HepG2 (cell line): ENCODE results near the gene NFKB2. TPM values are rescaled to one million over a fixed set of nuclear protein-coding genes. Genes with fewer than 3 reads are reported as not detected.

ENCODE experiments used
- HDAC2 ChIP-seq: sonication (generic); formaldehyde crosslinking; IDR thresholded peaks from 2 replicates; pipeline ENCODE4 v1.4.0; 2020; ENCODE audit warnings: missing genetic modification reagents
- KIAA2018 ChIP-seq: sonication (generic); formaldehyde crosslinking; IDR thresholded peaks from 2 replicates; pipeline ENCODE4 v1.5.0; 2020; ENCODE audit warnings: mild to moderate bottlenecking, missing genetic modification reagents, borderline replicate concordance
- MAZ ChIP-seq, 2 experiments: sonication (generic) in 1 of 2; formaldehyde crosslinking in 1 of 2; IDR thresholded peaks; 2 replicates each; pipeline versions ENCODE4 v1.5.0 to v1.6.1; 2012 to 2020; ENCODE audit warnings: low read depth in 2 of 2, mild to moderate bottlenecking in 2 of 2, borderline replicate concordance in 1 of 2, improper control_type of control experiment in 1 of 2, low read length in 1 of 2, missing genetic modification reagents in 1 of 2, moderate library complexity in 1 of 2
- MXD3 ChIP-seq: IDR thresholded peaks from 2 replicates; pipeline ENCODE4 v1.6.1; 2016; ENCODE audit warnings: mild to moderate bottlenecking, missing biosample characterization, missing genetic modification reagents
- PBX3 ChIP-seq: sonication (generic); formaldehyde crosslinking; IDR thresholded peaks from 2 replicates; pipeline ENCODE4 v1.8.1; 2023; ENCODE audit warnings: missing genetic modification reagents, inconsistent platforms, borderline replicate concordance
- RNF2 ChIP-seq: fragments of 450-650 bp; conservative IDR thresholded peaks from 2 replicates; pipeline ENCODE4 v1.6.1; 2016; ENCODE audit warnings: low read depth
- WIZ ChIP-seq: sonication (generic); formaldehyde crosslinking; IDR thresholded peaks from 2 replicates; pipeline ENCODE4 v1.5.1; 2020; ENCODE audit warnings: mild to moderate bottlenecking, missing genetic modification reagents
- ZBTB37 ChIP-seq: sonication (generic); formaldehyde crosslinking; IDR thresholded peaks from 2 replicates; pipeline ENCODE4 v1.4.0; 2020; ENCODE audit warnings: mild to moderate bottlenecking, missing genetic modification reagents
- ZBTB49 ChIP-seq: sonication (generic); formaldehyde crosslinking; IDR thresholded peaks from 2 replicates; pipeline ENCODE4 v1.4.0; 2020; ENCODE audit warnings: missing genetic modification reagents, borderline replicate concordance
- ZNF10 ChIP-seq: sonication (generic); formaldehyde crosslinking; IDR thresholded peaks from 2 replicates; pipeline ENCODE4 v1.4.0; 2020; ENCODE audit warnings: mild to moderate bottlenecking, low read depth, missing genetic modification reagents, borderline replicate concordance
- ZNF850 ChIP-seq: sonication (generic); formaldehyde crosslinking; conservative IDR thresholded peaks from 2 replicates; pipeline ENCODE4 v1.9.0; 2021; ENCODE audit warnings: mild to moderate bottlenecking, missing genetic modification reagents
- polyA plus RNA-seq, 8 experiments: library from polyadenylated mRNA; depleted of rRNA in 3 of 8; stranded (reverse) in 7 of 8; unstranded in 1 of 8; fragments of >200 nt; fragmentation: Illumina TruSeq in 4 of 8; extraction: Trizol in 4 of 8; gene quantifications; 2 replicates each; pipeline versions ENCODE4 v1.2.1 to v1.2.3, GENCODE V29; 2011 to 2016; ENCODE audit warnings: low read depth in 4 of 8, missing spikeins in 1 of 8, mixed read lengths in 1 of 8; ENCODE audit not compliant: insufficient read depth in 1 of 8
- total RNA-seq, 5 experiments: library from RNA; depleted of rRNA; stranded (reverse); fragments of >200 nt; fragmentation: Illumina TruSeq; extraction: Trizol; gene quantifications; 2 replicates each; pipeline ENCODE4 v1.2.3, GENCODE V29; 2016; ENCODE audit warnings: low read depth in 1 of 5

Gene NFKB2
- total and polyA plus RNA-seq, 2 of the 13 experiments (the other 11 are each of a cell fraction or from before 2014, with no cell fraction given) = 7.7 to 12.5 TPM

GRCh38 chr10:102432162-102432950 lies 36.9 kb downstream of the NFKB2 start, which contains the start of gene CUEDC2 (continued):
- TF ChIP-seq KIAA2018 (CRISPR knock-in tag) (no peak), ZBTB49 (CRISPR knock-in tag) (no peak), ZBTB37 (CRISPR knock-in tag) (no peak), MAZ (IDR thresholded peaks at IDR 0.05; ENCODE audit: borderline replicate concordance, low read depth, low read length) (peak; percentile 67), MAZ (CRISPR knock-in tag; IDR thresholded peaks at IDR 0.05; ENCODE audit: low read depth) (peak; percentile 89), MXD3 (CRISPR knock-in tag) (peak; percentile 74), WIZ (CRISPR knock-in tag) (no peak), ZNF850 (no peak), HDAC2 (peak; percentile 65), ZNF10 (CRISPR knock-in tag) (no peak), RNF2 (no peak), PBX3 (CRISPR knock-in tag) (no peak)
